ENCODE measurements around the gene TRIM43. TPM values are rescaled to one million over a fixed set of nuclear protein-coding genes. Genes with fewer than 3 reads are reported as not detected.
"Not testable (repeated sequence)": the region's sequence is repeated elsewhere in the genome, so short reads cannot be mapped to it uniquely, and the experiment has no call there.

Gene TRIM43
- total RNA-seq: not detected
- polyA plus RNA-seq: not detected
- total RNA-seq: not detected

GRCh38 chr2:95591701-95592100 lies at the start of gene TRIM43:
Gene TRIM43 (plus strand): TSS chr2:95592001. CDS start chr2:95594024, 2,023 bp downstream.
- DNase-seq; H3K4me1 ChIP-seq (ENCODE audit: control insufficient read depth in 2 of 2, insufficient read depth in 2 of 2, low read length in 2 of 2); H3K9me3 Mint-ChIP-seq; H3K27me3 ChIP-seq (ENCODE audit: control insufficient read depth in 2 of 2, insufficient read depth in 2 of 2, low read length in 2 of 2); H3K4me3 Mint-ChIP-seq; H3K36me3 ChIP-seq (ENCODE audit: control insufficient read depth in 2 of 3, insufficient read depth in 3 of 3, low read length in 3 of 3); CTCF ChIA-PET; H3K27ac ChIP-seq (ENCODE audit: low read depth, low read length); H3K27ac Mint-ChIP-seq; ATAC-seq; H3K36me3 Mint-ChIP-seq; POLR2A ChIA-PET; intact Hi-C loops (cut with micrococcal nuclease); H3K4me3 ChIP-seq (ENCODE audit: low read length); H3K9me3 ChIP-seq (ENCODE audit: control insufficient read depth in 2 of 3, low read length in 3 of 3); H3K4me1 Mint-ChIP-seq: not testable (repeated sequence)
- peaks cover 0 to 16% (median 5%) of the 10 kb centered on the region in 5 donors for H3K27me3 Mint-ChIP-seq

- H3K9me3 ChIP-seq (ENCODE audit: control insufficient read depth in 2 of 3, low read length in 3 of 3): no peaks in the 10 kb centered on the region
- no peak overlapping the region for H3K4me3 Mint-ChIP-seq
- no peaks in the 10 kb centered on the region for H3K36me3 Mint-ChIP-seq
- no peaks in the 10 kb centered on the region for H3K27me3 ChIP-seq (ENCODE audit: control insufficient read depth in 2 of 2, insufficient read depth in 2 of 2, low read length in 2 of 2)
- peaks cover 0 to 2% (median 0%) of the 10 kb centered on the region in 7 donors for H3K4me1 Mint-ChIP-seq
- no peak overlapping the region for H3K27ac ChIP-seq (ENCODE audit: low read depth, low read length)
- H3K27me3 Mint-ChIP-seq: peaks cover 19 to 42% (median 33%) of the 10 kb centered on the region in 5 donors
- no peaks in the 10 kb centered on the region for H3K36me3 ChIP-seq (ENCODE audit: control insufficient read depth in 2 of 3, insufficient read depth in 3 of 3, low read length in 3 of 3)
- H3K27ac Mint-ChIP-seq: no peak overlapping the region
- no peak for DNase-seq
- H3K4me1 ChIP-seq (ENCODE audit: control insufficient read depth in 2 of 2, insufficient read depth in 2 of 2, low read length in 2 of 2): no peaks in the 10 kb centered on the region
- H3K4me3 ChIP-seq (ENCODE audit: low read length): no peak overlapping the region
- no peaks in the 10 kb centered on the region for H3K9me3 Mint-ChIP-seq
- intact Hi-C loops (cut with micrococcal nuclease): no loop called here
- CTCF ChIA-PET: no interaction called here
- no peak for ATAC-seq
- POLR2A ChIA-PET: no interaction called here
Measured at GRCh38 chr2:95551055-95551568, 40.7 kb upstream of the TRIM43 start.

- DNase-seq: no peak
- H3K4me3 ChIP-seq (ENCODE audit: low read length): no peak overlapping the region
- ChIA-PET CTCF (no interaction called here), POLR2A (no interaction called here)
- no peak for ATAC-seq
- Mint-ChIP-seq H3K27ac (no peak overlapping the region), H3K9me3 (no peaks in the 10 kb centered on the region), H3K4me3 (no peak overlapping the region), H3K4me1 (peaks cover 0 to 2% (median 0%) of the 10 kb centered on the region in 7 donors), H3K27me3 (peaks cover 24 to 42% (median 34%) of the 10 kb centered on the region in 5 donors), H3K36me3 (no peaks in the 10 kb centered on the region)
- no peaks in the 10 kb centered on the region for H3K36me3 ChIP-seq (ENCODE audit: control insufficient read depth in 2 of 3, insufficient read depth in 3 of 3, low read length in 3 of 3)
- no peaks in the 10 kb centered on the region for H3K9me3 ChIP-seq (ENCODE audit: control insufficient read depth in 2 of 3, low read length in 3 of 3)
- H3K4me1 ChIP-seq (ENCODE audit: control insufficient read depth in 2 of 2, insufficient read depth in 2 of 2, low read length in 2 of 2): no peaks in the 10 kb centered on the region
- no peak overlapping the region for H3K27ac ChIP-seq (ENCODE audit: low read depth, low read length)
- no peaks in the 10 kb centered on the region for H3K27me3 ChIP-seq (ENCODE audit: control insufficient read depth in 2 of 2, insufficient read depth in 2 of 2, low read length in 2 of 2)
- intact Hi-C loops (cut with micrococcal nuclease): no loop called here
Measured at GRCh38 chr2:95552911-95553310, 38.9 kb upstream of the TRIM43 start.

- Mint-ChIP-seq H3K4me1 (no peaks in the 10 kb centered on the region), H3K27ac (no peak overlapping the region), H3K9me3 (no peaks in the 10 kb centered on the region), H3K36me3 (no peaks in the 10 kb centered on the region), H3K4me3 (no peak overlapping the region), H3K27me3 (peaks cover 30 to 51% (median 40%) of the 10 kb centered on the region in 5 donors)
- POLR2A ChIA-PET: no interaction called here
- Histone ChIP-seq H3K36me3 (ENCODE audit: control insufficient read depth in 2 of 3, insufficient read depth in 3 of 3, low read length in 3 of 3) (no peaks in the 10 kb centered on the region), H3K27me3 (ENCODE audit: control insufficient read depth in 2 of 2, insufficient read depth in 2 of 2, low read length in 2 of 2) (no peaks in the 10 kb centered on the region), H3K27ac (ENCODE audit: low read depth, low read length) (no peak overlapping the region), H3K4me3 (ENCODE audit: low read length) (no peak overlapping the region), H3K4me1 (ENCODE audit: control insufficient read depth in 2 of 2, insufficient read depth in 2 of 2, low read length in 2 of 2) (no peaks in the 10 kb centered on the region), H3K9me3 (ENCODE audit: control insufficient read depth in 2 of 3, low read length in 3 of 3) (no peaks in the 10 kb centered on the region)
- DNase-seq: no peak
- ATAC-seq: no peak
- CTCF ChIA-PET: no interaction called here
- intact Hi-C loops (cut with micrococcal nuclease): no loop called here
Measured at GRCh38 chr2:95569170-95569569, 22.6 kb upstream of the TRIM43 start.

GRCh38 chr2:95573866-95574265 lies 17.9 kb upstream of the TRIM43 start:
- H3K27me3 Mint-ChIP-seq: peaks cover 16 to 62% (median 19%) of the 10 kb centered on the region in 5 donors

GRCh38 chr2:95574506-95574905 lies 17.3 kb upstream of the TRIM43 start:
- ChIA-PET POLR2A (no interaction called here), CTCF (no interaction called here)
- DNase-seq (no peak), ATAC-seq (no peak)
- no peak overlapping the region for H3K27ac ChIP-seq (ENCODE audit: low read depth, low read length)
- Mint-ChIP-seq H3K9me3 (no peaks in the 10 kb centered on the region), H3K4me1 (no peaks in the 10 kb centered on the region), H3K36me3 (no peaks in the 10 kb centered on the region), H3K27me3 (peaks cover 14 to 63% (median 16%) of the 10 kb centered on the region in 5 donors), H3K4me3 (no peak overlapping the region), H3K27ac (no peak overlapping the region)
- H3K4me1 ChIP-seq (ENCODE audit: control insufficient read depth in 2 of 2, insufficient read depth in 2 of 2, low read length in 2 of 2): no peaks in the 10 kb centered on the region
- no peaks in the 10 kb centered on the region for H3K36me3 ChIP-seq (ENCODE audit: control insufficient read depth in 2 of 3, insufficient read depth in 3 of 3, low read length in 3 of 3)
- intact Hi-C loops (cut with micrococcal nuclease): no loop called here
- no peak overlapping the region for H3K4me3 ChIP-seq (ENCODE audit: low read length)
- no peaks in the 10 kb centered on the region for H3K27me3 ChIP-seq (ENCODE audit: control insufficient read depth in 2 of 2, insufficient read depth in 2 of 2, low read length in 2 of 2)
- no peaks in the 10 kb centered on the region for H3K9me3 ChIP-seq (ENCODE audit: control insufficient read depth in 2 of 3, low read length in 3 of 3)

More at GRCh38 chr2:95573866-95574265, 17.9 kb upstream of the TRIM43 start:
- Mint-ChIP-seq H3K4me3 (no peak overlapping the region), H3K9me3 (no peaks in the 10 kb centered on the region), H3K4me1 (no peaks in the 10 kb centered on the region), H3K27ac (no peak overlapping the region), H3K36me3 (no peaks in the 10 kb centered on the region)
- no peak for DNase-seq
- ChIA-PET POLR2A (no interaction called here), CTCF (no interaction called here)
- Histone ChIP-seq H3K27me3 (ENCODE audit: control insufficient read depth in 2 of 2, insufficient read depth in 2 of 2, low read length in 2 of 2) (no peaks in the 10 kb centered on the region), H3K27ac (ENCODE audit: low read depth, low read length) (no peak overlapping the region), H3K36me3 (ENCODE audit: control insufficient read depth in 2 of 3, insufficient read depth in 3 of 3, low read length in 3 of 3) (no peaks in the 10 kb centered on the region), H3K4me3 (ENCODE audit: low read length) (no peak overlapping the region), H3K9me3 (ENCODE audit: control insufficient read depth in 2 of 3, low read length in 3 of 3) (no peaks in the 10 kb centered on the region), H3K4me1 (ENCODE audit: control insufficient read depth in 2 of 2, insufficient read depth in 2 of 2, low read length in 2 of 2) (no peaks in the 10 kb centered on the region)
- no peak for ATAC-seq
- intact Hi-C loops (cut with micrococcal nuclease): no loop called here

GRCh38 chr2:95575857-95576256 lies 15.9 kb upstream of the TRIM43 start:
- Histone ChIP-seq H3K27ac (ENCODE audit: low read depth, low read length) (no peak overlapping the region), H3K4me1 (ENCODE audit: control insufficient read depth in 2 of 2, insufficient read depth in 2 of 2, low read length in 2 of 2) (no peaks in the 10 kb centered on the region), H3K9me3 (ENCODE audit: control insufficient read depth in 2 of 3, low read length in 3 of 3) (no peaks in the 10 kb centered on the region), H3K36me3 (ENCODE audit: control insufficient read depth in 2 of 3, insufficient read depth in 3 of 3, low read length in 3 of 3) (no peaks in the 10 kb centered on the region), H3K27me3 (ENCODE audit: control insufficient read depth in 2 of 2, insufficient read depth in 2 of 2, low read length in 2 of 2) (no peaks in the 10 kb centered on the region), H3K4me3 (ENCODE audit: low read length) (no peak overlapping the region)
- no peak overlapping the region for H3K4me3 Mint-ChIP-seq
- H3K36me3 Mint-ChIP-seq: no peaks in the 10 kb centered on the region
- intact Hi-C loops (cut with micrococcal nuclease): no loop called here
- CTCF ChIA-PET: no interaction called here
- H3K4me1 Mint-ChIP-seq: no peaks in the 10 kb centered on the region
- POLR2A ChIA-PET: no interaction called here
- DNase-seq: no peak
- no peak overlapping the region for H3K27ac Mint-ChIP-seq
- H3K27me3 Mint-ChIP-seq: peaks cover 1 to 54% (median 8%) of the 10 kb centered on the region in 5 donors
- no peak for ATAC-seq
- no peaks in the 10 kb centered on the region for H3K9me3 Mint-ChIP-seq

Data from naive thymus-derived CD4-positive, alpha-beta T cell (primary cell).